Ishikawa (cell line): ENCODE measurements around the gene TGM3.

Source experiments
- CEBPB ChIP-seq: IDR thresholded peaks from 2 replicates; pipeline ENCODE4 v1.6.1; 2012
- CREB1 ChIP-seq: IDR thresholded peaks from 2 replicates; pipeline ENCODE4 v1.6.1; 2012; ENCODE audit warnings: low read depth
- EGR1 ChIP-seq: IDR thresholded peaks from 2 replicates; pipeline ENCODE4 v1.6.1; 2012
- EP300 ChIP-seq: IDR thresholded peaks from 2 replicates; pipeline ENCODE4 v1.6.1; 2012; ENCODE audit warnings: borderline replicate concordance
- FOXM1 ChIP-seq: IDR thresholded peaks from 2 replicates; pipeline ENCODE4 v1.6.1; 2012; ENCODE audit warnings: low read depth, borderline replicate concordance
- MAX ChIP-seq: IDR thresholded peaks from 2 replicates; pipeline ENCODE4 v1.6.1; 2012
- NFIC ChIP-seq: IDR thresholded peaks from 2 replicates; pipeline ENCODE4 v1.6.1; 2012
- RAD21 ChIP-seq: IDR thresholded peaks from 2 replicates; pipeline ENCODE4 v1.6.1; 2012; ENCODE audit warnings: low read depth
- REST ChIP-seq: IDR thresholded peaks from 2 replicates; pipeline ENCODE4 v1.6.1; 2012; ENCODE audit warnings: low read depth, mild to moderate bottlenecking
- TAF1 ChIP-seq: IDR thresholded peaks from 2 replicates; pipeline ENCODE4 v1.6.1; 2012; ENCODE audit warnings: low read depth, mild to moderate bottlenecking
- TCF12 ChIP-seq: IDR thresholded peaks from 2 replicates; pipeline ENCODE4 v1.6.1; 2012; ENCODE audit warnings: low read depth
- TEAD4 ChIP-seq: IDR thresholded peaks from 2 replicates; pipeline ENCODE4 v1.6.1; 2012
- USF1 ChIP-seq: IDR thresholded peaks from 2 replicates; pipeline ENCODE4 v1.6.1; 2012
- YY1 ChIP-seq: IDR thresholded peaks from 2 replicates; pipeline ENCODE4 v1.6.1; 2012; ENCODE audit warnings: low read depth
- ZBTB7A ChIP-seq: IDR thresholded peaks from 2 replicates; pipeline ENCODE4 v1.6.1; 2012; ENCODE audit warnings: low read depth

Gene TGM3

GRCh38 chr20:2378893-2379292 is 83.1 kb downstream of the TGM3 start:
- TF ChIP-seq EGR1: no peak

GRCh38 chr20:2379511-2380229 is 83.9 kb downstream of the TGM3 start:
- TF ChIP-seq TCF12 (no peak), ZBTB7A (no peak), TEAD4 (no peak), NFIC (no peak), TAF1 (no peak), MAX (no peak), REST (no peak), EGR1 (no peak), EP300 (no peak), USF1 (no peak), CREB1 (no peak), CEBPB (no peak), YY1 (no peak)

- TF ChIP-seq TCF12 (no peak), FOXM1 (no peak), REST (no peak), NFIC (no peak), TAF1 (no peak), MAX (no peak), CEBPB (no peak), EGR1 (no peak), EP300 (no peak), YY1 (no peak), USF1 (no peak), TEAD4 (no peak), RAD21 (no peak), CREB1 (no peak), ZBTB7A (no peak)
Observed at GRCh38 chr20:2380601-2381000, 84.8 kb downstream of the TGM3 start, which contains the start of gene TGM6. TSS of gene TGM6 (plus strand) at chr20:2380901. CDS start at chr20:2380969, 68 bp downstream.

GRCh38 chr20:2381303-2381702 is 85.5 kb downstream of the TGM3 start:
- TF ChIP-seq REST (no peak), EP300 (no peak), CEBPB (no peak), RAD21 (no peak), USF1 (no peak), YY1 (no peak), ZBTB7A (no peak), CREB1 (no peak), TEAD4 (no peak), EGR1 (no peak), TCF12 (no peak)
